HCT116 (cell line): ENCODE results near the gene ZFHX3.

ENCODE experiments used
- POLR2A ChIP-seq: IDR thresholded peaks from 2 replicates; pipeline ENCODE4 v1.7.0; 2011; ENCODE audit warnings: borderline replicate concordance; ENCODE audit not compliant: insufficient read depth, insufficient read length; ENCODE audit errors: extremely low read depth
- RAD21 ChIP-seq: IDR thresholded peaks from 2 replicates; pipeline ENCODE4 v1.6.1; 2012; ENCODE audit warnings: low read depth, mild to moderate bottlenecking
- SIN3A ChIP-seq: IDR thresholded peaks from 2 replicates; pipeline ENCODE4 v1.6.1; 2012; ENCODE audit warnings: low read depth
- TF ChIP-seq, protein P1 (sequence below): IDR thresholded peaks from 2 replicates; pipeline ENCODE4 v1.6.1; 2012; ENCODE audit warnings: low read depth

DNA sequence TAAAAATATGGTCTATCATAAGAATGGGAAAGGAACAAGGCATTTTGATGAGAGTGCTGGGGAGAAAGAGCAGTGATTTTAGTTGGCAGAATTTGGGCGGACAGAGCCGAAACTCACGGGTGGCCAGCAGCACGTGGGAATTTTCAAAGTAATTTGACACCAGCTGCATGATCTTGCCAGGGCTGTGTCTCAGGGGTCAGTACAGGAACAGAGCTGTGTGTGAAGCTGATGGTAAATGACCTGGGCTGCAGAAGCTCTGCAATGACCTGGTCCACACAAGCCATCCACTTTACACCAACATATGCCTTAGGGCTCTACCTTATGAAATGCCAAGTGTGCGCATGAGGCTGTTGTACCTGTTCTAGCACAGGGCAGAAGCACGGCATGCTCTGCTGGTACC lies 112.0 kb downstream of the ZFHX3 start:
- TF ChIP-seq POLR2A (no peak), SIN3A (no peak), RAD21 (no peak)
- TF ChIP-seq, protein P1, sequence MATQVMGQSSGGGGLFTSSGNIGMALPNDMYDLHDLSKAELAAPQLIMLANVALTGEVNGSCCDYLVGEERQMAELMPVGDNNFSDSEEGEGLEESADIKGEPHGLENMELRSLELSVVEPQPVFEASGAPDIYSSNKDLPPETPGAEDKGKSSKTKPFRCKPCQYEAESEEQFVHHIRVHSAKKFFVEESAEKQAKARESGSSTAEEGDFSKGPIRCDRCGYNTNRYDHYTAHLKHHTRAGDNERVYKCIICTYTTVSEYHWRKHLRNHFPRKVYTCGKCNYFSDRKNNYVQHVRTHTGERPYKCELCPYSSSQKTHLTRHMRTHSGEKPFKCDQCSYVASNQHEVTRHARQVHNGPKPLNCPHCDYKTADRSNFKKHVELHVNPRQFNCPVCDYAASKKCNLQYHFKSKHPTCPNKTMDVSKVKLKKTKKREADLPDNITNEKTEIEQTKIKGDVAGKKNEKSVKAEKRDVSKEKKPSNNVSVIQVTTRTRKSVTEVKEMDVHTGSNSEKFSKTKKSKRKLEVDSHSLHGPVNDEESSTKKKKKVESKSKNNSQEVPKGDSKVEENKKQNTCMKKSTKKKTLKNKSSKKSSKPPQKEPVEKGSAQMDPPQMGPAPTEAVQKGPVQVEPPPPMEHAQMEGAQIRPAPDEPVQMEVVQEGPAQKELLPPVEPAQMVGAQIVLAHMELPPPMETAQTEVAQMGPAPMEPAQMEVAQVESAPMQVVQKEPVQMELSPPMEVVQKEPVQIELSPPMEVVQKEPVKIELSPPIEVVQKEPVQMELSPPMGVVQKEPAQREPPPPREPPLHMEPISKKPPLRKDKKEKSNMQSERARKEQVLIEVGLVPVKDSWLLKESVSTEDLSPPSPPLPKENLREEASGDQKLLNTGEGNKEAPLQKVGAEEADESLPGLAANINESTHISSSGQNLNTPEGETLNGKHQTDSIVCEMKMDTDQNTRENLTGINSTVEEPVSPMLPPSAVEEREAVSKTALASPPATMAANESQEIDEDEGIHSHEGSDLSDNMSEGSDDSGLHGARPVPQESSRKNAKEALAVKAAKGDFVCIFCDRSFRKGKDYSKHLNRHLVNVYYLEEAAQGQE, result no peak
